ENCODE results near the gene GFPT1. TPM values are rescaled to one million over a fixed set of nuclear protein-coding genes. Genes with fewer than 3 reads are reported as not detected.

Gene GFPT1
- total and polyA plus RNA-seq, 12 donors, result 5.5 to 96.5 (median 29.0) TPM

DNA sequence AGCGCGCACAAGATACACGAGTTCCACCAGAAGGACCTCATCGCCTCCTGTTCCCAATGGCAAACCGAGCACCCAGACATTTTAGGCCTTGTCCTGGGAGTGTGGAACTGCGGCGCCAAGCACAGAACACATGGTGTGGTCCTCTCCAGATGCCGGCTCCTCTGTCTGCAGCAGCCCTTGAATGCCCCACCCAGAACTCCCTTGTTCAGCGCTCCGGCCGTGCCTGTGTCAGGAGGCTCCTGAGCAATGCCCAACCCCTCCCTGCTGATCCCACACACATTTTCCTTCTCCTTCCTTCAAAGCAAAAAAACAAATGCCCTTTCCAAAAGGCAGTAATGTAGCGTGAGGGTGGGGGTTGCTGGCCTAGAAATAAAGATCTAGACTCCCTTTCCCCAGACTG, 89.8 kb downstream of the GFPT1 start:
- WGBS, 4 donors, result 89 to 98% (median 92%) methylated on average over 8 to 12 of the region's 12 CpGs
- no peak overlapping the region for H3K4me3 ChIP-seq
- H3K9me3 ChIP-seq (replicated peaks in 1 of 3), result no peaks in the 10 kb centered on the region
- no peaks in the 10 kb centered on the region for H3K27me3 ChIP-seq
- no peak for TF ChIP-seq POLR2A (IDR thresholded peaks at IDR 0.05)
- TF ChIP-seq, protein P1, sequence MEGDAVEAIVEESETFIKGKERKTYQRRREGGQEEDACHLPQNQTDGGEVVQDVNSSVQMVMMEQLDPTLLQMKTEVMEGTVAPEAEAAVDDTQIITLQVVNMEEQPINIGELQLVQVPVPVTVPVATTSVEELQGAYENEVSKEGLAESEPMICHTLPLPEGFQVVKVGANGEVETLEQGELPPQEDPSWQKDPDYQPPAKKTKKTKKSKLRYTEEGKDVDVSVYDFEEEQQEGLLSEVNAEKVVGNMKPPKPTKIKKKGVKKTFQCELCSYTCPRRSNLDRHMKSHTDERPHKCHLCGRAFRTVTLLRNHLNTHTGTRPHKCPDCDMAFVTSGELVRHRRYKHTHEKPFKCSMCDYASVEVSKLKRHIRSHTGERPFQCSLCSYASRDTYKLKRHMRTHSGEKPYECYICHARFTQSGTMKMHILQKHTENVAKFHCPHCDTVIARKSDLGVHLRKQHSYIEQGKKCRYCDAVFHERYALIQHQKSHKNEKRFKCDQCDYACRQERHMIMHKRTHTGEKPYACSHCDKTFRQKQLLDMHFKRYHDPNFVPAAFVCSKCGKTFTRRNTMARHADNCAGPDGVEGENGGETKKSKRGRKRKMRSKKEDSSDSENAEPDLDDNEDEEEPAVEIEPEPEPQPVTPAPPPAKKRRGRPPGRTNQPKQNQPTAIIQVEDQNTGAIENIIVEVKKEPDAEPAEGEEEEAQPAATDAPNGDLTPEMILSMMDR (IDR thresholded peaks at IDR 0.05), result no peak
- no peak overlapping the region for H3K27ac ChIP-seq
- H3K4me1 ChIP-seq (replicated peaks in 1 of 2), result peaks cover 0 to 9% of the 10 kb centered on the region in 2 donors
- intact Hi-C loops (cut with DNase I), result loop anchor here in 1 of 2 donors (10.0 kb wide), 1 partner anchor 92 kb away; no protein-coding TSS in a partner anchor
- no peak for DNase-seq
- no peaks in the 10 kb centered on the region for H3K36me3 ChIP-seq (replicated peaks in 1 of 2)

DNA sequence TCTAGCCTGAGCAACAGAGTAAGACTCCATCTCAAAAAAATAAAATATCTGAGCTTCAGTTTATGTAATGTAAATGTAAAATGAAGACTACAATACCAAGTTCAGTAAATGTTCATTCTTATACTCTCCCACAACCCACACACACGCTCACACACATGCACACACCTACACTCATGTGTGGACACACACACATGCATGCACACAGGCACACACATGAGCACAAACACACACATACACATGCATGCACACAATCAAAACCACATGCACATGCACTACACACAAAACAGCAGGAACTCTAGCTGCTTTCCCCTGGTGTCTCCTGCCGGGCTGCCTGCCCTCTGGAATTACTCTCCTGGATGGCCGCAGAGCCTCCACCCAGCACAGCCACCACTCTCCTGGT, 90.6 kb downstream of the GFPT1 start:
- DNase-seq, result no peak
- H3K27me3 ChIP-seq, result no peaks in the 10 kb centered on the region
- intact Hi-C loops (cut with DNase I), result loop anchor here in 1 of 2 donors (10.0 kb wide), 1 partner anchor 92 kb away; no protein-coding TSS in a partner anchor
- no peak overlapping the region for H3K4me3 ChIP-seq
- no peak overlapping the region for H3K27ac ChIP-seq
- no peaks in the 10 kb centered on the region for H3K36me3 ChIP-seq (replicated peaks in 1 of 2)
- TF ChIP-seq, protein P1 (IDR thresholded peaks at IDR 0.05), result no peak
- no peak for TF ChIP-seq POLR2A (IDR thresholded peaks at IDR 0.05)
- H3K4me1 ChIP-seq (replicated peaks in 1 of 2), result peaks cover 3 to 15% of the 10 kb centered on the region in 2 donors
- 95 to 100% (median 97%) methylated on average over 3 of the region's 3 CpGs for WGBS, 4 donors
- no peaks in the 10 kb centered on the region for H3K9me3 ChIP-seq (replicated peaks in 1 of 3)

DNA sequence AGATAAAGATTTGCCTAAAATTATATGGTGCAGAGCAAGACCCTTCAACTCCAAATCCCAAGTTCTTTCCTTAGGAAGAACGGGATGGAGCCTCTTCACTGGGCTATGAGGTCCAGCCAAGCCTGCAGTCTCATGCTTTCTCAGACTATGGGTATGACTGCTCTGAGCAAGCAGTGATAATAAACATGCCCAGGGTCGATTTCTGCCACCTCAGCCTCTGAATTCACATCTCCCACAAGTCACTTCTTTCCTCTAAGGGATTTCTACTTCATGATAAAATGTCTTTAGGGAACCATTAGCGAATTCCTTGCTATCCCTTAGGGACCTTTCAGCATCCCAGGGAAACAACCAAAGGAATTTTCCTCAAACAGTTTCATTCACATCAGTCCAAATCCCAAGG, 94.8 kb downstream of the GFPT1 start:
- H3K27ac ChIP-seq, result peak overlapping the region in 2 of 5 donors; percentile 61 to 65
- intact Hi-C loops (cut with DNase I), result loop anchor here in 1 of 2 donors (10.0 kb wide), 1 partner anchor 87 kb away; no protein-coding TSS in a partner anchor

DNA sequence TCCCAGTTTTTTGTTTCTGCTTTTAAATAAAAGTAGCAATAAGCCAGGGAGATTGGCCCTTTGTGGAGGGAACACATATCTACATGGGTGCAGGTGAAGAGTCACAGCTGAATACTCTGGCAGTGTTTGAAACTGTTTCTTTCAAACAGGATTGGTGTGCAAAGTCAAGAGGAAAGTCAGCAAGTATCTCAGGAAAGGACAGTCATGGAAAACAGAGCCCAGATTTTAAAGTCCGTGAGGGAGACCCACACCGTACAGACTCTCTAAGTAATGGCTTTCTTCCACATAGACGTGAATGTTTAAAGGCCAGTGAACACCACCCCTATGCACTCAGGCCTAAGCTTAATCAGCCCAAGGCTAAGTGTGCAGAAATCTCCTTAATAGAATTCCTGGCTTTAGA, 95.3 kb downstream of the GFPT1 start:
- no peak for DNase-seq
- 80 to 84% (median 82%) methylated on average over 3 of the region's 3 CpGs for WGBS, 4 donors
- H3K27ac ChIP-seq, result peak overlapping the region in 4 of 5 donors; percentile 13 to 65 (median 61)

More for the DNA sequence above, 94.8 kb downstream of the GFPT1 start:
- WGBS, 4 donors, result 80 to 91% (median 86%) methylated on average over 3 of the region's 3 CpGs
- H3K27me3 ChIP-seq, result no peaks in the 10 kb centered on the region
- peaks cover 10 to 12% of the 10 kb centered on the region in 2 donors for H3K4me1 ChIP-seq (replicated peaks in 1 of 2)
- H3K36me3 ChIP-seq (replicated peaks in 1 of 2), result no peaks in the 10 kb centered on the region
- no peaks in the 10 kb centered on the region for H3K9me3 ChIP-seq (replicated peaks in 1 of 3)
- no peak for DNase-seq
- no peak overlapping the region for H3K4me3 ChIP-seq
- no peak for TF ChIP-seq POLR2A (IDR thresholded peaks at IDR 0.05)
- TF ChIP-seq, protein P1 (IDR thresholded peaks at IDR 0.05), result no peak

More for the DNA sequence above, 95.3 kb downstream of the GFPT1 start:
- Histone ChIP-seq H3K4me1 (replicated peaks in 1 of 2) (peaks cover 10 to 12% of the 10 kb centered on the region in 2 donors), H3K9me3 (replicated peaks in 1 of 3) (no peaks in the 10 kb centered on the region), H3K4me3 (no peak overlapping the region), H3K36me3 (replicated peaks in 1 of 2) (no peaks in the 10 kb centered on the region), H3K27me3 (no peaks in the 10 kb centered on the region)
- TF ChIP-seq, protein P1 (IDR thresholded peaks at IDR 0.05), result no peak
- intact Hi-C loops (cut with DNase I), result loop anchor here in 1 of 2 donors (10.0 kb wide), 1 partner anchor 87 kb away; no protein-coding TSS in a partner anchor

Data from adrenal gland (tissue), 12 donors.